ENCODE measurements around the gene HLA-DRB1. TPM values are rescaled to one million over a fixed set of nuclear protein-coding genes. Genes with fewer than 3 reads are reported as not detected.

Gene HLA-DRB1
- total and polyA plus RNA-seq, 8 donors: 11.2 to 665 (median 23.1) TPM

GRCh38 chr6:32576250-32576649, 13.4 kb downstream of the HLA-DRB1 start:
- no peak for ATAC-seq
- Histone ChIP-seq H3K4me3 (no peak overlapping the region), H3K36me3 (peaks cover 0 to 34% of the 10 kb centered on the region in 2 donors), H3K27me3 (no peaks in the 10 kb centered on the region), H3K27ac (no peak overlapping the region), H3K9me3 (no peaks in the 10 kb centered on the region), H3K4me1 (no peaks in the 10 kb centered on the region)
- DNase-seq: no peak
- TF ChIP-seq CTCF (IDR thresholded peaks at IDR 0.05): no peak
- intact Hi-C loops (cut with DNase I): no loop called here

- Histone ChIP-seq H3K4me1 (no peaks in the 10 kb centered on the region), H3K9me3 (no peaks in the 10 kb centered on the region), H3K27me3 (no peaks in the 10 kb centered on the region), H3K36me3 (no peaks in the 10 kb centered on the region), H3K4me3 (no peak overlapping the region), H3K27ac (no peak overlapping the region)
- ATAC-seq (no peak), DNase-seq (no peak)
- intact Hi-C loops (cut with DNase I): no loop called here
- no peak for TF ChIP-seq CTCF (IDR thresholded peaks at IDR 0.05)
These were observed 19.2 kb downstream of the HLA-DRB1 start for GRCh38 chr6:32570363-32570905.

GRCh38 chr6:32568561-32568960, 21.1 kb downstream of the HLA-DRB1 start:
- Histone ChIP-seq H3K9me3 (no peaks in the 10 kb centered on the region), H3K36me3 (no peaks in the 10 kb centered on the region)
- intact Hi-C loops (cut with DNase I): no loop called here

GRCh38 chr6:32566957-32567356, 22.7 kb downstream of the HLA-DRB1 start:
- TF ChIP-seq CTCF (IDR thresholded peaks at IDR 0.05): no peak
- no peak for ATAC-seq
- no peaks in the 10 kb centered on the region for H3K4me1 ChIP-seq
- DNase-seq: no peak
- H3K36me3 ChIP-seq: no peaks in the 10 kb centered on the region
- H3K4me3 ChIP-seq: no peak overlapping the region
- H3K27ac ChIP-seq: no peak overlapping the region
- H3K27me3 ChIP-seq: no peaks in the 10 kb centered on the region
- no peaks in the 10 kb centered on the region for H3K9me3 ChIP-seq
- intact Hi-C loops (cut with DNase I): no loop called here

More at GRCh38 chr6:32568561-32568960, 21.1 kb downstream of the HLA-DRB1 start:
- H3K27me3 ChIP-seq: no peaks in the 10 kb centered on the region
- ATAC-seq (no peak), DNase-seq (no peak)
- no peak for TF ChIP-seq CTCF (IDR thresholded peaks at IDR 0.05)
- H3K4me1 ChIP-seq: no peaks in the 10 kb centered on the region
- no peak overlapping the region for H3K4me3 ChIP-seq
- H3K27ac ChIP-seq: no peak overlapping the region

- DNase-seq: no peak
- intact Hi-C loops (cut with DNase I): no loop called here
- no peak for ATAC-seq
These were observed 24.1 kb downstream of the HLA-DRB1 start for GRCh38 chr6:32565511-32565910.

More at GRCh38 chr6:32565511-32565910, 24.1 kb downstream of the HLA-DRB1 start:
- Histone ChIP-seq H3K27ac (no peak overlapping the region), H3K4me1 (no peaks in the 10 kb centered on the region), H3K9me3 (no peaks in the 10 kb centered on the region), H3K36me3 (no peaks in the 10 kb centered on the region), H3K27me3 (no peaks in the 10 kb centered on the region), H3K4me3 (no peak overlapping the region)
- no peak for TF ChIP-seq CTCF (IDR thresholded peaks at IDR 0.05)

All from left lung (tissue), 10 donors.